Liver (tissue), 3 donors: ENCODE measurements around the gene MED14.

Experiments used
- CTCF ChIP-seq: fragments of 150-350 bp; IDR thresholded peaks from 2 replicates; pipeline ENCODE4 v1.5.1; 2017; ENCODE audit warnings: improper control_type of control experiment, low read depth, low read length; ENCODE audit not compliant: missing input control
- FOXA1 ChIP-seq: IDR thresholded peaks from 2 replicates; pipeline ENCODE4 v1.6.1; 2016; ENCODE audit warnings: antibody characterized with exemption
- MAX ChIP-seq: IDR thresholded peaks from 2 replicates; pipeline ENCODE4 v1.6.1; 2016; ENCODE audit warnings: antibody characterized with exemption
- NR2F2 ChIP-seq: IDR thresholded peaks from 2 replicates; pipeline ENCODE4 v1.6.1; 2016; ENCODE audit warnings: antibody characterized with exemption
- YY1 ChIP-seq: IDR thresholded peaks from 2 replicates; pipeline ENCODE4 v1.6.1; 2016; ENCODE audit warnings: antibody characterized with exemption, mild to moderate bottlenecking
- donor health status: healthy.
- donor health status: healthy.

GRCh38 chrX:40623139-40623536 lies 112.2 kb downstream of the MED14 start, which contains the start of gene MPC1L:
- TF ChIP-seq CTCF (no peak), FOXA1 (no peak), MAX (no peak), NR2F2 (no peak), YY1 (no peak)
